Right atrium auricular region (tissue), 2 donors: Measurements from ENCODE around the gene VSTM2L. TPM values are rescaled to one million over a fixed set of nuclear protein-coding genes. Genes with fewer than 3 reads are reported as not detected.

Source experiments
- DNase-seq: peaks from one replicate; pipeline ENCODE4 v3.0.0-alpha.2; 2019; ENCODE audit warnings: low spot score
- H3K27ac ChIP-seq, 2 donors: fragments of 200-600 bp; sonication (generic); 1 replicate in 1 of 2; 2 replicates in 1 of 2; pipeline ENCODE4 v1.5.1; 2016 to 2019
- H3K27me3 ChIP-seq, 2 donors: fragments of 200-600 bp; sonication (generic); one replicate each; pipeline versions ENCODE4 v1.5.1 to v1.6.0; 2017 to 2019
- H3K36me3 ChIP-seq: fragments of 200-600 bp; sonication (generic); one replicate; pipeline ENCODE4 v1.5.1; 2016
- H3K4me1 ChIP-seq, 2 donors: fragments of 200-600 bp; sonication (generic); one replicate each; pipeline versions ENCODE4 v1.5.1 to v1.6.0; 2017 to 2019
- H3K4me3 ChIP-seq, 2 donors: fragments of 200-600 bp; sonication (generic); 1 replicate in 1 of 2; 2 replicates in 1 of 2; pipeline ENCODE4 v1.5.1; 2017 to 2019; ENCODE audit warnings: mild to moderate bottlenecking in 1 of 2, moderate library complexity in 1 of 2
- H3K9me3 ChIP-seq, 2 donors: fragments of 200-600 bp; sonication (generic); one replicate each; pipeline ENCODE4 v1.5.1; 2019
- total RNA-seq, 2 donors: library from RNA; depleted of rRNA; stranded (reverse); fragments of >200 nt; gene quantifications; one replicate each; pipeline ENCODE4 v1.1.0, GENCODE V29; 2016
- TF ChIP-seq, protein P1 (sequence below), 2 donors: fragments of 200-600 bp; sonication (generic); IDR thresholded peaks; one replicate each; pipeline ENCODE4 v1.5.1; 2019; ENCODE audit warnings: antibody characterized with exemption in 2 of 2

Gene VSTM2L
- total RNA-seq, 2 donors from 2014 or later: 97.4 to 303 TPM

DNA sequence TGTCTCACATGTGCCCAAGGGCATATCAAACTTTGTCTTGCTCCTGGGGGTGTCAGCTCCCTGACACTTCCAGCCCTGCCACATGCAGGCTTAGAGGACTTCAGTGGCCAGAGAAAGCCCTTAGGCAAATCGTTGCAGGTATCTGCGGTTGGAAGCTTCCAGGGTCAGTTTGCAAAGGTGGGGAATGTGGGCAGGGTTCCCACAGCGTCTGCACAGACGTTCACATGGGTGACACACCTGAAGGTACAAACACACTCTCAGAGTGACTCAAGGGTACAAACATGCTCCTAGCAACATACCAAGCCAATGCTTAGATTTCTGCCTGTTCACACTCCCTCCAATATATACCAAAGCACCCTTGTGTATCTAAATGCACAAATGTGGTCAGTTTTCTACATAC, 30.0 kb downstream of the VSTM2L start:
- H3K4me1 ChIP-seq: peaks cover 0 to 35% of the 10 kb centered on the region in 2 donors
- no peaks in the 10 kb centered on the region for H3K9me3 ChIP-seq
- H3K27ac ChIP-seq: no peak overlapping the region
- H3K36me3 ChIP-seq: peaks cover 11% of the 10 kb centered on the region
- no peak overlapping the region for H3K4me3 ChIP-seq
- DNase-seq: no peak
- H3K27me3 ChIP-seq: no peaks in the 10 kb centered on the region
- TF ChIP-seq, protein P1, sequence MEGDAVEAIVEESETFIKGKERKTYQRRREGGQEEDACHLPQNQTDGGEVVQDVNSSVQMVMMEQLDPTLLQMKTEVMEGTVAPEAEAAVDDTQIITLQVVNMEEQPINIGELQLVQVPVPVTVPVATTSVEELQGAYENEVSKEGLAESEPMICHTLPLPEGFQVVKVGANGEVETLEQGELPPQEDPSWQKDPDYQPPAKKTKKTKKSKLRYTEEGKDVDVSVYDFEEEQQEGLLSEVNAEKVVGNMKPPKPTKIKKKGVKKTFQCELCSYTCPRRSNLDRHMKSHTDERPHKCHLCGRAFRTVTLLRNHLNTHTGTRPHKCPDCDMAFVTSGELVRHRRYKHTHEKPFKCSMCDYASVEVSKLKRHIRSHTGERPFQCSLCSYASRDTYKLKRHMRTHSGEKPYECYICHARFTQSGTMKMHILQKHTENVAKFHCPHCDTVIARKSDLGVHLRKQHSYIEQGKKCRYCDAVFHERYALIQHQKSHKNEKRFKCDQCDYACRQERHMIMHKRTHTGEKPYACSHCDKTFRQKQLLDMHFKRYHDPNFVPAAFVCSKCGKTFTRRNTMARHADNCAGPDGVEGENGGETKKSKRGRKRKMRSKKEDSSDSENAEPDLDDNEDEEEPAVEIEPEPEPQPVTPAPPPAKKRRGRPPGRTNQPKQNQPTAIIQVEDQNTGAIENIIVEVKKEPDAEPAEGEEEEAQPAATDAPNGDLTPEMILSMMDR (IDR thresholded peaks at IDR 0.05): no peak

DNA sequence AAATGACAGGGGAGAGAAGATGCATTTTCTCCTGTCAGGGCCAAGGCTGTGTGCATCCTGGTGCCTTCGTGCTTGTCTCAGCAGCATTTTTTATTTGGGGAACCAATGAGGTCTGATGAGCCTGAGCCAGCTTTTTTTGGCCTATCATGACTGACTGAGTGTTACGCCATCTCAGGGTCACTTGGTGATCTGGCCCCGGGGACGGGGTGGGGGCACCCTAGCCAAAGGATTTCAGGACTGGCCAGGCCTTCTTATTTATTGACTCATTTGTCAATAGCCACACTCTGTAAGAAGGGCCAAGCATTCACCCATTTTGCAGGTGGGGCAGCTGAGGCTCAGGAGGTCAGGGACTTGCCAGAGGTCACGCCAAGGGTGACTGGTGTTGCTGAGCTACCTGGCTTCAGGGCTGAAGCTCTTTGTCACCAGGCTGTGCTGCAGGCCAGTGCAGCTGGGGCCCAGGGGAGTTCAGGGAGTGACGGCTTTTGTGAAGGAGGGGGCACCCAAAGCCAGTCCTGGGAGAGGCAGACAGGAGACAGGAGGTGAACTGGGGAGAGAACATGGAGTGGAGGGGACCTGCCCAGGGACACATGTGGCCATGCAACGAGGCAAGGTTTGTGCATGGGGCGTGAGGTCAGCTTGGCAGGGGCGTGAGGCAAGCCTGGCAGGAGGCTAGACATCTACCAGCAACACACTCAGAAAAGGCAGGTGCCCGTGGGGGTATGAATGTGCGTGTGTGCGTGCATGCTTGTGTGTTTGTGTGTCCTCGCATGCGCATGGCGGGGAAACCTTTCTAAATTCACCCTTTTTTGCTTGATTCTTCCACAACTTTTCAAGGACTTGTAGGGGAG, 31.1 kb downstream of the VSTM2L start:
- DNase-seq: no peak
- no peaks in the 10 kb centered on the region for H3K9me3 ChIP-seq
- TF ChIP-seq, protein P1 (IDR thresholded peaks at IDR 0.05): no peak
- no peaks in the 10 kb centered on the region for H3K27me3 ChIP-seq
- H3K4me1 ChIP-seq: peaks cover 0 to 25% of the 10 kb centered on the region in 2 donors
- no peak overlapping the region for H3K4me3 ChIP-seq
- peaks cover 11% of the 10 kb centered on the region for H3K36me3 ChIP-seq
- H3K27ac ChIP-seq: no peak overlapping the region

DNA sequence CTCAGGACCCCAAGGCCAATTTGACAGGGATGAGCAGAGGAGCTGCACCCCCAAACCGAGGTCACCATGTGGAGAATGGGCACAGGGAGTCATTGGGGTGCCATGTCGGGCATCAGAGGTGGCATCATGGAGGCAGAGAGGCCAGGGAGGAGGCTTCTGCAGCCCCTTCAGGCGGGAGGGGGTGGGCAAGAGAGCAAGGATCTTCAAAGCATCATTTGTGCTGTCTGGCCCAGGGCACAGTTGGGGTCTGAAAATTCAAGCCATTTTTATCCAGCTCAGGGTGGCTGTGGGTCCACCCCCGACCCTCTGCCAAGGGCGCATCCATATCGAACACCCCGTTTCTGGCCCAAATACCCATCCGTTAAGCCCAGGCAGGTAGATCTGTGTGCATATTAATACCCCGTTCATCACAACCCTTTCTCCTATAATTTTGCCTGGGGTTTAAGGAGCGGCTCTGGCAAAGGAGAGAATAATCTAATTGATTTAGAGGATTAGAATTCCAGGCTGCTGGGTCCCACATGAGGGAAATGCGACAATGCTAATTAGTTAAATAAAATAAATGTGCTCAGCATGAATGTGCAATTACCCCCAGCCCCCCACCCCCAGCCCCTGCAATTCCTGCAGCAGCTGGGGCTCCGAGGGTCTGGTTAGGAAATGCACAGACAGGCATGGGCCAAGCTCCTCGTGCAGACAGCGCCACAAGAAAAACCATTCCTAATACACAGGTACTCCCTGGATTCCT, 31.9 kb downstream of the VSTM2L start:
- Histone ChIP-seq H3K27ac (no peak overlapping the region), H3K4me3 (no peak overlapping the region), H3K9me3 (no peaks in the 10 kb centered on the region), H3K4me1 (peaks cover 0 to 17% of the 10 kb centered on the region in 2 donors), H3K36me3 (peaks cover 11% of the 10 kb centered on the region), H3K27me3 (no peaks in the 10 kb centered on the region)
- DNase-seq: no peak
- TF ChIP-seq, protein P1 (IDR thresholded peaks at IDR 0.05): no peak

DNA sequence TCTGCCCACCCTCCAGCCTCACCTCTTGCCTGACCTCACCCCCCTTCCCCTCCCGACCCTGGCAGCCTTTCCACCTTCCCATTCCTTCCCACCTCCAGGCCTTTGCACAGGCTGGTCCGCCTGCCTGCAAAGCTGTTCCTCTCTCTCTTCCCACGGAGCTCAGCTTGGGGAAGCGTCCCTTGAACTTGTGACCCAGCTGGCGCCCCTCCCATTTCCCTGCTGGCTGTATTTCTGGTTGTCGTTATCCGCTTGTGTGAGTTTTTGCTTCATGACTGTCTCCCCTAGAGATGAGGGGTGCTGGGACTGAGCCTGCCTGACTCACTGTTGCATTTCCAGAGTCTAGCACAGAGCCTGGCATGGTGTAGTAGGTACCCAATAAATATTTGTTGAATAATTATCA, 32.5 kb downstream of the VSTM2L start:
- Histone ChIP-seq H3K4me1 (peaks cover 0 to 11% of the 10 kb centered on the region in 2 donors), H3K27ac (no peak overlapping the region), H3K4me3 (no peak overlapping the region), H3K9me3 (no peaks in the 10 kb centered on the region), H3K36me3 (peaks cover 11% of the 10 kb centered on the region), H3K27me3 (no peaks in the 10 kb centered on the region)
- no peak for DNase-seq
- TF ChIP-seq, protein P1 (IDR thresholded peaks at IDR 0.05): no peak

DNA sequence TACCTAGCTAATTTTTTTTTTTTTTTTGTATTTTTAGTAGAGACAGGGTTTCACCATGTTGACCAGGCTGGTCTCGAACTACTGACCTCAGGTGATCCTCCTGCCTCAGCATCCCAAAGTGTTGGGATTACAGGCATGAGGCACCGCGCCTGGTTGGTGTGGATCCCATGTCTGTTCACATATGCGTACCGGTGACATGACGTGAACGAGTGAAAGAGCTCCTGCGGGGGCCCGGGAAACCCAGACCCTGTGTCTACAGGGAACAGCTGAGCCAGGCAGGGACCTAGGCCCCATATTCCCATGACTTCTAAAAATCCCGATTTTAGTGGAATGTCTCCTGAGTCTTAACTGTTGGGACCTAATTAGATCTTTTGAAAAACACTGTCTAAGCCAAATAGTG, 33.1 kb downstream of the VSTM2L start:
- Histone ChIP-seq H3K4me1 (peaks cover 0 to 5% of the 10 kb centered on the region in 2 donors), H3K27ac (no peak overlapping the region), H3K36me3 (peaks cover 11% of the 10 kb centered on the region), H3K9me3 (no peaks in the 10 kb centered on the region), H3K27me3 (no peaks in the 10 kb centered on the region), H3K4me3 (no peak overlapping the region)
- no peak for DNase-seq
- TF ChIP-seq, protein P1 (IDR thresholded peaks at IDR 0.05): no peak
